Inflammatory macrophage (primary cell): ENCODE data around the gene SAC3D1.

Source experiments
- DNase-seq, 2 donors: peaks; one replicate each; pipeline ENCODE4 v3.0.0-alpha.2; 2020 to 2022

The SAC3D1 gene

DNA sequence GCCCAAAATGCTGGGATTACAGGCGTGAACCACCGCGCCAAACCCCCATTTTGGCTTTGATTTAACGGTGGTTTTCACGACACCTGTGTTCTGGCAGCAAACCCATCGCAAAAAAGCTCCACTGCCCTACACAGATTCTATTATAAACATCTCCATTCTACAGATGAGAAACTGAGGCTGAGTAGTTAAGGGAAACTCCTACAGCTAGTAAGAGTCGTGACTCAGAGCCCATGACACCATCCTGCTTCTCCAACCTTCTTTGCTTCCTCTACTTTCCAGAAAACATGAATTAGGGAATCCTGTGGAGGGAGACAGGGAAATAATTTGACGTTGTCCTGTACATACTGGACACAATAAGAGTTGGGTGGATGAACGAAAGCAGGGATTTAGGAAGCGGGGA, 14.2 kb upstream of the SAC3D1 start:
- no peak for DNase-seq

DNA sequence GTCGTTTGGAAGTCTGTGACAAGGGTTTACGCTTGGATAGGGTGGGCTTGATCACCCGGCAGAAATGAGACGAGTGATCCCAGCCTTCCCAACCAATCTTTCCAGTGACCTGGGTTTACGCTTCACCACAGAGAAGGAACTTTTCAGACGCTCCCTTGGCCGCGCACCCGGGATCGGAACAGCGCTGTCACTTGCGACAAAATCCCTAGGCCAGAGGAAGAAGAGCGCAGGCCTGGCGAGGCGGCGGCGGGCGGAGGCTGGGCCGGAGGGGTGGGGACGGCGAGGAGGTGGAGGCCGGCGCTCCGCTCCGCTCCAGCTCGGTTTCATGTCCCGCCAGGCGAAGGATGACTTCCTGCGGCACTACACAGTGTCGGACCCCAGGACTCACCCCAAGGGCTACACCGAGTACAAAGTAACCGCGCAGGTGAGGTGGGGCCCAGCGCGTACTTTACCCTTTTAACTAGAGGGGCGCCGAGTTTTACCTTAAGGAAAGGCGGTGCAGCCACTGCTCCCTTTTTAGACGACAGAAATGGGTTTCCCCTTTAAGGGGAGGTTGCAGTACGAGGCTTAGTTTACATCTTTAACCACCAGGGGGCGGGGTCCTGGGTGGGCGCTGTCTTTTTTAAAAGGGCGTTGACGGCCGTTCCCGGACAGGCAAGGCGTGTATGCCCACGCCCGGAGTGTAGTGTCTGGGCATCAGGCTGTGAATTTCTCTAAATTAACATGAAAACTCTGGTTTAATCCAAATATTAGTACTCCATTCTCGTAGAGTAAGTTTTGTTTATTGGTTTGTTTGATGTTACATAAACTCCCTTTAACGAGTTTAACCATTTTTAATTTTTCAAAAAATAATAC, 13.6 kb upstream of the SAC3D1 start, which contains the start of gene SNX15:
TSS of gene SNX15 (plus strand) at position 227 of the 855 bp plus-strand sequence. CDS start at position 326, 99 bp downstream.
- peak; percentile 96 to 97 for DNase-seq

DNA sequence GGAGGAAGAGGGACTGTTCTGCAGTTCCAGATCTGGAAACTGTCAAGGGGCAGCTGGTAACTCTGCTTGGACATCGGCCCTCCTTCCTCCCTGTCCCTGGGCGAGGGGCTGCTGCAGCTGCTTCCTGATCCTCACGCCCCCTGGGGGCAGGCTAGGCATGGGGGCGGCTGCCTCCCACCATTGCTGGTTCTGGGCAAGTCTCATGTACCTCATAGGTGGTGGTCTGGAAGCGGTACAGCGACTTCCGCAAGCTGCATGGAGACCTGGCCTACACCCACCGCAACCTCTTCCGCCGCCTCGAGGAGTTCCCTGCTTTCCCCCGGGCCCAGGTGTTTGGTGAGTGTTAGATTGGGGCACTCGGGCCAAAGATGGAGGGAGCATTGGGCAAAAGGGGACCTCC, 8.8 kb upstream of the SAC3D1 start:
- DNase-seq = no peak

DNA sequence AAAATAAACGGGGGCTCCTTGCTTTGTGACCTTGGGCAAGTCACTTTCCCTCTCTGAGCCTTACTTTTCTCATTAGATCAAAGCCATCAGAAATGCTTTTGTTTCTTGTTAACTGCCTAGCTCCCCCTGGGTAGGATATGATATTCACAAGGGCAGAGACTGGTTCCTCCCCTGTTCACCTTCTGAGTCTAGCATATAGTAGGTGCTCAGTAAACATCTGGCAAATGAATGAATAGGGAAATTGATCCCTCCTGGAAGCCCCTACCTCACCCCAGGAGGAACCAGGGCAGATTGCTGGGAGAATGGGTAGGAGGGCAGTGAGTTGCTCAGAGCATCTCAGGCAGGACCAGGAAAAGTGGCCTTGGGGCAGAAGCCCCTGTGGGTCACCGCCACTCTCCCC, 6.6 kb upstream of the SAC3D1 start:
- no peak for DNase-seq

DNA sequence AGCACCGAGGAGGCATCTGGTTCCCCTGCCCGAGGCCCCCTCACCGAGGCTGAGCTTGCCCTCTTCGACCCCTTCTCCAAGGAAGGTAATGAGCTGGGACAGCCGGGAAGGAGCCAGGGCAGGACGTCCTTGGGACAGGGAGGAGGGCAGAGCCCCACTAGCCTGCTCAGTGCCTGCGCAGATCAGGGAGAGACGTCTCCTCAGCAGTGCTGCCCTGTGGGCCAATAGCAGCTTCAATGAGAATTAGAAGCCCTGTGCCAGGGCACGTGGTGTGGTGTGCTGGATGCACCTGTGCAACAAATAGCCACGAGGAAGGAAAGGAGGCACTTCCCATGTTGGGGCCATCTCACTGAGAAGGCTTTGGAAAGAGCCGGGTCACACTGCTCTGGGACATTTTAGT, 5.4 kb upstream of the SAC3D1 start:
- no peak for DNase-seq

DNA sequence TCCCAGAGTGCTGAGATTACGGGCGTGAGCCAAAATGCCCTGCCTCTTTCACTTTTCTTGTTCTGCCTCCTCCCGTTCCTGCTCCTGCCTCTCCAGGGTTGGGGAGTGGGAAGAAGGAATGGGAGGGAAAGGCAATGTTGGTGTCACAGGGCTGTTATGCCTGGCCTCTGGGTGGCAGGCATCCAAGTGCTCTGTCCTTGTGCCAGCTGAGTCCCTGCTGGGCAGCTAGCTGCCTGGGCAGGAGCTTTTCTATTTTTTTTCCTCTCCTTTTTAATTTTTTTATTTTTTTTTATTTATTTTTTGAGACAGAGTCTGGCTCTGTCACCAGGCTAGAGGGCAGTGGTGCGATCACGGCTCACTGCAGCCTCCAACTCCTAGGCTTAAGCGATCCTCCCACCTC, 4.1 kb upstream of the SAC3D1 start:
- DNase-seq = no peak

DNA sequence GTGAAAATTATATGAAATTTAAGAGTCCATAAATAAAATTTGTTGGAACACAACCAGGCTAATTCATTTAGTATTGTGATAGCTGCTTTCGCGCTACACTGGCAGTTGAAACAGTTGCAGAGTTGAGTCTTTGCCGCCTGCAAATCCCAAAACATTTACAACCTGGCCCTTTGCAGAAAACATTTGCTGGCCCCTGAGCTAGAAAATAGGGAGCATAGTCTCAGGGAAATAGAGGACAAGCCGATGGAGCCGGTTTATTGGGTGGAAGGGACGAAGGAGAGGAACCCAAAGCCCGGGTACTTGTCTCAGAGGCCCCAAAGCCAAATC, 527 bp upstream of the SAC3D1 start:
- no peak for DNase-seq

DNA sequence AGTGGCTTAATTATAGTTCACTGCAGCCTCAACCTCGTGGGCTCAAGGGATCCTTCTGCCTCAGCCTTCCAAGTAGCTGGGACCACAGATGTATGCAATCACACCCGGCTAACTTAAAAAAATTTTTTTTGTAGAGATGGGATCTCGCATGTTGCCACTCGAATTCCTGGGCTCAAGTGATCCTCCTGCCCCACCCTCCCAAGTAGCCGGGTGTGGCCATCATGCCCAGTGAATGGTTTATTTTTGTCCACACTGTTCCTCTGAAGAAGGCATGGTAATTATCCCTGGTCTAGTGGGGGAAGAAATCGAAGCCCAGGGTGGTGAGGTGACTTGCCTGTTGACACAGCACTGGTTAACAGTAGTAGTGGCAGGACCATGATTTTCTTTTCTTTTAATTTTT, 1.9 kb downstream of the SAC3D1 start:
- no peak for DNase-seq

DNA sequence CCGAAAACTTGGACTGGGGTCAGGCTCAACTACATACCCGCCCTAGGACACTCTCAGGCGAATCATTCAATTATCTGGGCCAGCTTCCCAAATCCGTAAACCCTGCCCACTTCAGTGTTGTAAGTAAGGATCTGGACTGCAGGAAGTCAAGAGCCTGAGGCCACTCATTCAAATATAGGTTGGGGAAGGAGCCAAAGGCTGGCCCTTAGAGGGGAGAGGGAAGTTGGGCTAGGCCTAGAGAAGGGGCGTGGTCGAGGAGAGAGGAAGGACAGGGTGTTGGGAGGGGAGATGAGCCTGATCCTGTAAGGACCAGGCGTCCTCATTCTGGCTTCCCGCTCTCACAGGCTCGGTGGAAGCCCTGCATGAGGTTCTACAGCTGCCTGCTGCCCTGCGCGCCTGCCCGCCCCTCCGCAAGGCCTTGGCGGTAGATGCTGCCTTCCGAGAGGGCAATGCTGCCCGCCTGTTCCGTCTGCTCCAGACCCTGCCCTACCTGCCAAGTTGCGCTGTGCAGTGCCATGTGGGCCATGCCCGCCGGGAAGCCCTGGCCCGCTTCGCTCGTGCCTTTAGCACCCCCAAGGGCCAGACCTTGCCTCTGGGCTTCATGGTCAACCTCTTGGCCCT, 3.0 kb downstream of the SAC3D1 start:
- peak; percentile 93 to 95 for DNase-seq

DNA sequence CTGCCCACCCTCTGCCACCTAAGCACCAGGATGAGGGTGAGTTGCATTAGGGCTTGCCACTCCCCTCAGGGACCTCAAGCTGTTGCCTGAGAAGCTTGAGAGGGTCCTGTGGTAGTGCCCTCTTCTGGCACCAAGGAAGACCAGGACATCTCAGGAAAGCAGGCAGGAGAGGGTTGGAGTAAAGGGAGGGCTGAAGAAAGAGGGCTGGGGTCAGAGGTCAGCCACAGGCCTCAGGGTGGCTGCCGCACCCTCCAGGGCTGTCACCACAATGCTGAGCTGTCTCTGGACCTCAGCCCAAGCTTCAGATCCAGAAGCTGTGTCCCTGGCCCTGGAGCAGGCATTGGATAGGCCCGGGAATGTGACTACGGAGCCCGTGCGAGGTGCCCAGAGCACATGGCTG, 4.1 kb downstream of the SAC3D1 start:
- no peak for DNase-seq

DNA sequence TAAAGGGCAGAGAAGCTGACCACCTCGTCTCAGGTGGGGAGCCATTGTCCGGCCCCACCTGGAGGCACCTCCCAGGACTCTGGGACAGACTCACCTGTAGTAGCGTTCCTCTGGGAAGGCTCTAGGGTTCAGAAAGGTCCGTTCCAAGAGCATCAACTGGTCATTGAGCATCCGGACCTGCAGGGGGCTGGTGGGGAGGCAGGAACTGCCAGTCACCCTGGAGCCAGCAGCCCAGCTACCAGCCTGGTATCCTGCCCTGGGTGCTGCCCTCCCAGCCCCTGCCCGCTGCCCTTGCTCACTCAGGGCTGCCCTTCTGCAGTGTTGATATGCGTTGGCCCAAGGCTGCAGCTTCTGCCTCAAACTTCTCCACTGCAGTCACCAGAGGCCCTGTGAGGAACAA, 4.7 kb downstream of the SAC3D1 start:
- DNase-seq = no peak

DNA sequence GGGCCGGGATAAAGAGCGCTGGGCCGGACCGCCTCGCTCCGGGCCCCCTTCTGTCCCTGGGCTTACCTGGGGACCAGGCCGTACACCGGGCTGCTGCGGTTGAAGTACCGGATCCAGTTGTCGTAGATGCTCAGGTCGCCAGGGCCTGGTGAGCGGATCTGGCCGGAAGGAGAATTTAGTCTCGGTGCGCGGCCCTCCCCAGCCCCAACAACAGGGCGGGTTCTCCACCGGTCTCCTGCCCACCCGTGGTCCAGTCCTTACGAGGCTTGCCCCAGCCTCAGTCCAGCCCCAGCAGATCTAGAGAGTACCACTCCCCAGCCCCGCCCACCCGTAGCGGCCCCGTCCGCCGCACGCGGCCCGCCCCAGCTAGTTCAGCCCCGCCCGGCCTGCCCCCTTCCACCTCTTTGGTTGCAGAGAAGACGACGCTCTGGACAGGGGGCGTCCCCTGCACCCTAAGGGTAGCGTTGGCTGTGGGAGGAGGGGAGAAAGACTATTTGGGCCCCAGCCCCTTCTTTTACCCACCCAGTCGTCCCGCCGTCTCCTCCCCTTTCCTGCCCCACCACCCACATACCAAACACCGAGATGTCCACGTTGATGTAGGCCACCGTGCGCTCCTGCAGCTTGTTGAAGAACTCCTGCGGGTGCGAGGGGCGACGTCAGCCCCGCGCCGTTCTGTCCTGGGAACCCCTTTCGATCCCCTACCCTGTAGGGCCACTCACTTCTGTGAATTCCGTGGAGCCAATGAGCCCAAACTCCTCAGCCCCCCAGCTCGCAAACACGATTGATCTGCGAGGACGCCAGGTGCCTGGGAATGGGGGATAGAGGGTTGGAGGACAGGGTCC, 6.8 kb downstream of the SAC3D1 start:
- DNase-seq = no peak

DNA sequence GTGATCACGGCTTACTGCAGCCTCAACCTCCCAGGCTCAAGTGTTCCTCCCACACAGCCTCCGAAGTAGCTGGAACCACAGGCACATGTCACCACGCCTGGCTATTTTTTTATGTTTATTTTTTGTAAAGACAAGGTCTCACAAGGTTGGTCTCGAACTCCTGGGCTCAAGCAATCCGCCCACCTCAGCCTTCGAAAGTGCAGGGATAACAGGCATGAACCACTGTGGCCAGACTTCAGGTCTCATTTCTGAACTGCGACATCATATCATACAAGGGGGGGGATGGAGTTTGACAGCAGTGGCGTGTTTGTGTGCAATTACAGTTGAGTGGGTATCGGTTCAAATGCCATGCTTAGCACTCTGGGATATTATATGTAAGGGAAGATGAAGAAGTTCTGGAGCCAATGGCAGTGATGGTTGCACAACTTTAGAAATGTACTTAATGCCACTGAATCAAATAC, 10.4 kb downstream of the SAC3D1 start:
- DNase-seq = no peak

DNA sequence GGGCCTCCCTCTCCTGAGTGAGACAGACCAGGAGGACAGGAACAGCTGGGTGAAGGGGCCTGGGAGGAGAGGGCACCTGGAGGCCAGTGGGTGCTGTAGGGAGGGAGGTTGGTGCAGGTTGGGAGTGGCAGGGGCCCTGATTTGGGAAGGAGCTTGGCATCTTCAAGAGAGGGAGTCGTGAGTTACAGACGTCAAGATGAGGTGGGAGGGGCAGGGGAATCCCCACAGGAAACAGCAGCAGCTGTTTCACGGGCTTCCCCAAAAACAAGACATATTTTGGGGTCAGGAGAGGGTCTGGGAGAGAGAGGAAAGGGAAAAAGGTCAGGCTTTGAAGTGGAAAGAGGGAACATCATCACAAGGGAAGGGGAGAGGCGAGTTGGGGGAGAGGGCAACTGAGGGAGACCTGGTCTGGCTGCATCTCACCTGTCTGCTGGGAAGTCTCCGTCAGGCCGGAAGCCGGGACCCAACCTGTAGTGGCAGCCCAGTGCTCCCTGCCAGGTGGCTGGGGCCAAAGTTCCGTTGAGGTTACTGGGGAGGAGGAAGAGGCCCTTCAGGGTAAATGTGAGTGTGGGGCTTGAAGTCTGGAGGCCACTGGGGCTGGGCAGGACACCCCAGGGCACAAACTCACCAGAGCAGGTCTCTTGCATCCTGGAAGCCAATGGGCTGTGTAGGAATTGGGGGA, 13.0 kb downstream of the SAC3D1 start:
- no peak for DNase-seq

DNA sequence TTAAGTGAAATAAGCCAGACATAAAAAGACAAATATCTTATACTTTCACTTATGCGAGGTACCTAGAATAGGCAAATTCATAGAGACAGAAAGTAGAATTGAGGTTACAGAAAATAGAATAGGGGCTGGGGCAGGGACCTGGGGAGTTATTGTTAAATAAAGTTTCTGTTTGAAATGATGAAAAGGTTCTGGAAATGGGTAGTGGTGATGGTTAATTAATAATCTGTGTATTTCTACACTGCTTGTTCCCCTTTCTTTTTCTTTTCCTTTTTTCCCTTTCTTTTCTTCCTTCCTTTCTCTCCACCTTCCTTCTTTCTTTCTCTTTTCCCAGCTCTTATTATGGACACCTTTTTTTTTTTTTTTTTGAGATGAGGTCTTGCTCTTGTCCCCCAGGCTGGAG, 14.5 kb downstream of the SAC3D1 start:
- DNase-seq = no peak

DNA sequence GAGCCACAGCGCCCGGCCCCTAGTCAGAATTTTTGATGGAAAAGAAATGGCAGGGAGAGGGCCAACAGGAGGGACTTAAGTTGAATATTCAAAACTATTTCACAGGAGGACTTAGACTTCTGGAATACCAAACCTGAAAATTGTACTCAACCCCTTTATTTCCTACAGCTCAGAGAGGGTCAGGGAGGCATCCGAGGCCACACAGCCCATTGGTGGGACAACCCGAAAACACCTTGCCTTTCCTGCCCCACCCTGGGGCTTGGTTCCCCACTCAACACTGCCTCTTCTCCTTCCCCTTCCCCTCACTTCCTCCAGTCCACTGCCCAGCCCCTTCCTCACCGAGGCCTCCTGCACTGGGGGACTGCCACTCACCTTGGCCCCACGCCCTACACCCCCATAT, 16.0 kb downstream of the SAC3D1 start:
- DNase-seq = no peak

DNA sequence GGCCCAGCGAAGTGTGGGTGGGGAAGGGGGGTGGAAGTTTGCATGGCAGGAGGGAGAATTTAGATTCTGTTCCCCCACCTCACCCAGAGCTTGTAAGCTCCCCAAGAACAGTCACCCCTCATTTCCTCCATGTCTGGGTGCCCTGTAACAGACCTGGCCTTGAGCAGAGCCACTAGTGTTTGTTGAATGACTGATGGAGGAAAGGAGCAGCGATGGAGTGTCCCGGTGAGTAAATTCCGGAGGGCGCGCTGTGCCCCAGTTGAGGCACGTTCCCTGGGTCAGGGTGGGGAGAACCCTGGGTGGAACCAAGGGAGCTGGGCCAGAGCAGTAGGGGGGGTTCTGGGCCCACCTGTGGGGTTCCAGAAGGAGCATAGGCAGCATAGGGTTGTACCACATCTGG, 16.5 kb downstream of the SAC3D1 start:
- no peak for DNase-seq

DNA sequence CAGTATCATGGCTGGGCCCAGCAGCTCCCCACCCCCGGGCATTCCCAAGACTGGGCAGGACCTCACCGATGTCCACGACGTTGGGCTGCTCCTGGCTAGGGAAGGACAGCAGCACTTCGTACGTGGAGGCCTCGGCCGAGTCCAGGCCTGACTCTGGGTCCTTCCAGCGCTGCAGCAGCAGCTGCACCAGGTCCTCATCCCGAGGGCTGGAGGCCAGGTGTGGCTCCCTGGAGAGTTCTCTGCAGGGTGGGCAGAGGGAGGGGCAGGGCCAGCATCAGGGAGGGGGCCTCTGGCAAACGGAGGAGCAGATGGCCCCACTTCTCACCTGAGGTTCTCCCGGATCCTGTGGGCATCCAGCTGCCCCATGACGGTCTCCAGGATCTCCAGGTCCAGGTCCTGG, 17.0 kb downstream of the SAC3D1 start:
- DNase-seq = no peak

DNA sequence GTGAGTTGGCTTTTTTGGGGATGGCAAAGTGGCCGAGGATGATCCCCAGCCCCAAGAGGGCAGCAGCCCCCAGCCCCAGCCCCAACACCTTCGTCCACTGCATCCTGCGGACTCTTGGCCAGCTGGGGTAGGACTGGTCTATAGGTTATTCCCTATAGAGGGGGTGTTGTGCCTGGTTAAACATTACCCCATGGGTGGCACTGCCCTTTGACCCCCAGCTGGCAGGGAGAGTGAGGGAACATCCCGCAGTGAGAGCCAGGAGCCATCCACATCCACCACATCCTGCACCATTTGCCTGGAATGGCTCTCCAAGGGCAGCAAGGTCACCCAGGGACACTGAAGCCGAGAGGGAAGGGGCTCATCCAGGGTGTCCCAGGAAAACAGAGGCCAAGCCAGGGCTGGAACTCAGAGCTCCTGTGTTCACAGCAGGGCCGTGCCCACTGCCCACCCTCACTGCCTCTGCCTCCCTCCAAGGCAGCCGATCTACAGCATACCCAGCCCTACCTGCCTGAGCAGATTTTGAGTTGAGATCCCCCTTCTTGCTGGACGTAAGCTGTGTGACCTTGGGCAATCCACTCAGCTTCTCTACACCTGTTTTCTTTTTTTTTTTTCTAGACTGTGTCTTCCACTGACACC, 17.5 kb downstream of the SAC3D1 start, which contains the start of gene NAALADL1:
TSS of gene NAALADL1 (minus strand) at position 135 of the 636 bp plus-strand sequence. CDS start at position 103, 32 bp downstream.
- no peak for DNase-seq

DNA sequence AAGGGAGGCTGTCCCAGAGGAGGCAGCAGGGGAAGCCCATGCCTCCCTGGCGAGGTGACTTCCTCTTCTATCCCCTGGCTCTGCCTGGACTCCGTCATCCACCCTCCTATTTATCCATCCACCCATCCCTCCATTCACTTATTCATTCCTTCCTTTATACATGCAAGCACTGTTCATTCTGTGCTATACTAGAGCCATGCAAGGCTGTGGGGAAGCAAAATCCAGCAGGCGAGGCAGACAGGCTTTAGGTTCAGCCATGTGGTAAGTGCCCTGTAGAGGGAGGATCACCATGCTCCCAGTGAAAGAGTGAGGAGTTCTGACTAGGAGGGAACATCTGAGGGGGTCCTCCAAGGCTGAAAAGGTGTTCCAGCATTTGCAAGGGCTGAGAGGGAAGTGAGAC, 18.5 kb downstream of the SAC3D1 start:
- no peak for DNase-seq

DNA sequence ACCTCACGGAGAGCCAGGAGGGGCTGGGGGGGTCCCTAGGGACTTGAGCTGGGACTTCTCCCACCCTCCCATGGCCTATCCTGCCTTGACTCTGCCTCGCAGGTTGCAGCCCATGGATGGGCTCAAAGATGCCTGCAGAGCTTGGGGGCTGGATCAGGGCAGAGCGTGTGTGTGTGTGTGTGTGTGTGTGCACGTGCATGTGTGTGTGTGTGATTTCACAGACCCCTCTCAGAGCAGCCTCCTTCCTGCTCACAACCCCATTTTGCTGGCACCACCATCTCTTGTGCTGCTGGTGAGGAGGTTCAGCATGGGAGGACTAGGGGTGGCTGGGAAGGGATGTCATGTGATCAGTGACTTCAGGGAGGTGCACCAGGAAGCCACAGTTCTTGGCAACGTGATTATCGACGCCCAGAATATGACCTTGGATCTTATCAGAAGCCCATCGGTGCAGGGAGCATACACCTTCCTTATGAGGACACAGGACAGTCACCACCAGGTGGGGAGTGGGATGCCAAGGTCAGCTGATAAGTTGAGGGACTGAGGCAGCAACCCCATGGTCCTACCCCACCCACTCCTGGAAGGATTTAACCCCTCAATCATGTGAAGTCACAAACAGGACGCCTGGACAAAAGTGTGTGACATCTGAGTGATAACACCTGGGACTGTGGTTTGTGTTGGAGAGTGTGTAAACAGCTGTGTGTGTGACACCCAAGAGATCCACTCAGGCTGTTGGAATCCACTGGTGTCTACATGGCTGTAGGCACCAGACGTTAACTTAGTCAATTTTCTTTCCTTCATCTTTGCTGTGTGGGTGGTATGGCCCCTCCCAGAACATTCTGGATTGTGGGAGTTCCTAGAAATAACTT, 19.2 kb downstream of the SAC3D1 start:
- no peak for DNase-seq
